Measurements from ENCODE around the gene COLEC11. TPM values are rescaled to one million over a fixed set of nuclear protein-coding genes. Genes with fewer than 3 reads are reported as not detected.
A peak's percentile ranks its signal among the peaks of the same experiment; 100 is the strongest.

Gene COLEC11
- total RNA-seq, 1 experiment from 2014 or later = 0.77 TPM

GRCh38 chr2:3604207-3604877 is 9.4 kb downstream of the COLEC11 start:
- ChIA-PET CTCF (no interaction called here), POLR2A (ENCODE audit: low non-redundant PET) (no interaction called here)
- H3K9me3 ChIP-seq (ENCODE audit: low read depth, low read length, poor library complexity, severe bottlenecking) = no peaks in the 10 kb centered on the region
- peaks cover 10% of the 10 kb centered on the region for H3K4me1 ChIP-seq (ENCODE audit: insufficient read depth, low read length, poor library complexity, severe bottlenecking)
- H3K27me3 ChIP-seq (replicated peaks; ENCODE audit: insufficient read depth, low read depth, low read length, poor library complexity) = no peaks in the 10 kb centered on the region
- TF ChIP-seq EZH2 (IDR thresholded peaks at IDR 0.05; ENCODE audit: borderline replicate concordance, low read depth, low read length, poor library complexity, severe bottlenecking) = no peak
- TF ChIP-seq CTCF (conservative IDR thresholded peaks at IDR 0.05; ENCODE audit: low read depth, low read length) = no peak
- peak overlapping the region; percentile 67 for H3K27ac ChIP-seq (ENCODE audit: low read depth, low read length, poor library complexity, severe bottlenecking)
- intact Hi-C loops (cut with micrococcal nuclease; ENCODE audit: unreplicated experiment) = no loop called here
- no TSS peak for BruUV-seq (replicated peaks)
- no peaks in the 10 kb centered on the region for H3K36me3 ChIP-seq (ENCODE audit: insufficient read depth, low read length, poor library complexity, severe bottlenecking)
- DNase-seq (ENCODE audit: low spot score) = no peak
- H3K4me3 ChIP-seq (ENCODE audit: low read depth, low read length, poor library complexity, severe bottlenecking) = no peak overlapping the region

GRCh38 chr2:3604991-3605961 is 10.4 kb downstream of the COLEC11 start:
- BruUV-seq (replicated peaks) = no TSS peak
- H3K4me1 ChIP-seq (ENCODE audit: insufficient read depth, low read length, poor library complexity, severe bottlenecking) = peaks cover 10% of the 10 kb centered on the region
- peak; percentile 89 for DNase-seq (ENCODE audit: low spot score)
- intact Hi-C loops (cut with micrococcal nuclease; ENCODE audit: unreplicated experiment) = no loop called here
- no peaks in the 10 kb centered on the region for H3K27me3 ChIP-seq (replicated peaks; ENCODE audit: insufficient read depth, low read depth, low read length, poor library complexity)
- no peaks in the 10 kb centered on the region for H3K36me3 ChIP-seq (ENCODE audit: insufficient read depth, low read length, poor library complexity, severe bottlenecking)
- CTCF ChIA-PET = no interaction called here
- POLR2A ChIA-PET (ENCODE audit: low non-redundant PET) = no interaction called here
- TF ChIP-seq CTCF (conservative IDR thresholded peaks at IDR 0.05; ENCODE audit: low read depth, low read length) = no peak
- no peak for TF ChIP-seq EZH2 (IDR thresholded peaks at IDR 0.05; ENCODE audit: borderline replicate concordance, low read depth, low read length, poor library complexity, severe bottlenecking)
- peak overlapping the region; percentile 67 for H3K27ac ChIP-seq (ENCODE audit: low read depth, low read length, poor library complexity, severe bottlenecking)
- no peaks in the 10 kb centered on the region for H3K9me3 ChIP-seq (ENCODE audit: low read depth, low read length, poor library complexity, severe bottlenecking)
- H3K4me3 ChIP-seq (ENCODE audit: low read depth, low read length, poor library complexity, severe bottlenecking) = peak overlapping the region; percentile 15

GRCh38 chr2:3606028-3606369 is 11.1 kb downstream of the COLEC11 start:
- ChIA-PET POLR2A (ENCODE audit: low non-redundant PET) (no interaction called here), CTCF (no interaction called here)
- Histone ChIP-seq H3K27me3 (replicated peaks; ENCODE audit: insufficient read depth, low read depth, low read length, poor library complexity) (no peaks in the 10 kb centered on the region), H3K36me3 (ENCODE audit: insufficient read depth, low read length, poor library complexity, severe bottlenecking) (no peaks in the 10 kb centered on the region), H3K9me3 (ENCODE audit: low read depth, low read length, poor library complexity, severe bottlenecking) (no peaks in the 10 kb centered on the region), H3K4me1 (ENCODE audit: insufficient read depth, low read length, poor library complexity, severe bottlenecking) (peaks cover 10% of the 10 kb centered on the region), H3K4me3 (ENCODE audit: low read depth, low read length, poor library complexity, severe bottlenecking) (no peak overlapping the region), H3K27ac (ENCODE audit: low read depth, low read length, poor library complexity, severe bottlenecking) (peak overlapping the region; percentile 39)
- DNase-seq (ENCODE audit: low spot score) = no peak
- intact Hi-C loops (cut with micrococcal nuclease; ENCODE audit: unreplicated experiment) = no loop called here
- TF ChIP-seq CTCF (conservative IDR thresholded peaks at IDR 0.05; ENCODE audit: low read depth, low read length) (no peak), EZH2 (IDR thresholded peaks at IDR 0.05; ENCODE audit: borderline replicate concordance, low read depth, low read length, poor library complexity, severe bottlenecking) (no peak)
- BruUV-seq (replicated peaks) = no TSS peak

Data from A673 (cell line).